HFF-Myc (cell line): Measurements from ENCODE around the gene EVL.

Source experiments
- DNase-seq: peaks from one replicate; pipeline ENCODE4 v3.0.0-alpha.2; 2011; ENCODE audit warnings: low read depth; ENCODE audit errors: extremely low read depth
- H3K4me3 ChIP-seq: replicated peaks from 2 replicates; pipeline ENCODE4 v1.5.1; 2011; ENCODE audit warnings: low read depth, mild to moderate bottlenecking, control low read depth, low read length
- CTCF ChIP-seq: IDR thresholded peaks from 2 replicates; pipeline ENCODE4 v1.5.1; 2012; ENCODE audit warnings: mild to moderate bottlenecking, low read depth, low read length, control low read depth; ENCODE audit errors: missing control alignments

The EVL gene

GRCh38 chr14:100123618-100124017 is 58.4 kb downstream of the EVL start:
- DNase-seq, result no peak
- TF ChIP-seq CTCF, result no peak
- H3K4me3 ChIP-seq, result no peak overlapping the region

- TF ChIP-seq CTCF, result no peak
- H3K4me3 ChIP-seq, result no peak overlapping the region
- no peak for DNase-seq
Observed at GRCh38 chr14:100124551-100125088, 59.4 kb downstream of the EVL start.

DNA sequence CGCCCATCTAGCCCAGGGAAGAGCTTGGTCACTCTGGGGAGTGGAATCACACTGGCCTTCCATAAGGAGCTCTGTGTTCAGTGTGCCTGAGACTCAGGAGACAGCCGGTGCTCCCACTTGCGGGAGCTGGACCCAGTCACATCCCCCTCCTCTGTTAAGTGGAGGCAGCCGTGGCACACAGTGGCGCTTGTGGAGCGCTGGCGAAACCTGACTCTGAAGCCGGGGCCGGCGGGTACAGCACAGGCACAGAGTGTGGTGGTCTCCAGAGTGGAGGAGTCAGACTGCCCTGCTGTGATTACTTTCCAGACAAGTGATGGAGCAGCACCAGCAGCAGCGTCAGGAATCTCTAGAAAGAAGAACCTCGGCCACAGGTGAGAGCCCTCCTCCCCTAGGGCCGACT is 61.2 kb downstream of the EVL start:
- TF ChIP-seq CTCF, result no peak
- H3K4me3 ChIP-seq, result no peak overlapping the region
- no peak for DNase-seq

- no peak overlapping the region for H3K4me3 ChIP-seq
- DNase-seq, result no peak
- TF ChIP-seq CTCF, result no peak
Observed at GRCh38 chr14:100127853-100128455, 62.7 kb downstream of the EVL start.

DNA sequence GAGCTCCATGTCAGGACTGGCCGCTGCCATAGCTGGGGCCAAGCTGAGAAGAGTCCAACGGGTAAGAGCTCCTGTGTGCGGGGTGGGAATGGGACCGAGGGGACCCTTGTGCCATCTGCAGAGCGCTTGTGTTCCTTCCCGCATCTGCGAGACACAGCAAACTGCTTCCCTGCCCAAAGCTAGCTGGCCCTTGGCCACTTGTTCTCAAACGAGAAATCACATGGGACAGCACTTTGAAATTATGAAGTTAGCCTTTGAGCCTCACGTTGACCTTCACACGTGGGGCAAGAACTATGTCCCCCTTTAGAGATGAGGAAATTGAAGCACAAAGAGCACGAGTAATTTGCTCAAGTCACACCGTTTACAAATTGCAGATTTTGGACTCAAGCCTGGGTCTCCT is 63.5 kb downstream of the EVL start:
- no peak for TF ChIP-seq CTCF
- no peak for DNase-seq
- H3K4me3 ChIP-seq, result no peak overlapping the region

GRCh38 chr14:100129161-100129589 is 64.0 kb downstream of the EVL start:
- TF ChIP-seq CTCF, result no peak
- no peak overlapping the region for H3K4me3 ChIP-seq
- DNase-seq, result no peak

- no peak for TF ChIP-seq CTCF
- H3K4me3 ChIP-seq, result no peak overlapping the region
- DNase-seq, result no peak
Observed at GRCh38 chr14:100130521-100130920, 65.3 kb downstream of the EVL start.
